IMR-90 (cell line): Measurements from ENCODE around the gene EPB41L2. TPM values are rescaled to one million over a fixed set of nuclear protein-coding genes. Genes with fewer than 3 reads are reported as not detected.

ENCODE experiments used
- ATAC-seq: fragments of 200-7000 bp; cut with Tn5 transposase; 2 replicates; pipeline ENCODE4 v1.9.1; 2020; ENCODE audit warnings: low read depth, mild to moderate bottlenecking, moderate library complexity
- BruUV-seq: library from RNA; stranded (reverse); fragments of 400-500 nt; replicated peaks from 2 replicates; lab custom pipeline; 2021; lab: Mats Ljungman, UMichigan
- CTCF ChIA-PET: fragments of 300-600 bp; formaldehyde crosslinking; extraction: SDS; loops from one replicate; lab custom pipeline; 2021; ENCODE audit warnings: antibody characterized with exemption; lab: Yijun Ruan, JAX
- POLR2A ChIA-PET: fragments of 300-600 bp; sonication (Branson Sonifier 250); formaldehyde crosslinking; loops from one replicate; lab custom pipeline; 2022; ENCODE audit warnings: antibody characterized with exemption; ENCODE audit not compliant: unreplicated experiment; lab: Charles Lee
- DNase-seq: peaks from one replicate; pipeline ENCODE4 v3.0.0; 2013
- H2AFZ ChIP-seq: replicated peaks from 2 replicates; pipeline ENCODE3; 2013; ENCODE audit warnings: low read length, mild to moderate bottlenecking; ENCODE audit not compliant: poor library complexity
- H2AK5ac ChIP-seq: 2 replicates; pipeline ENCODE4 v1.6.1; 2013; ENCODE audit warnings: low read depth, low read length, inconsistent platforms
- H2AK9ac ChIP-seq: replicated peaks from 2 replicates; pipeline ENCODE3; 2013; ENCODE audit warnings: mild to moderate bottlenecking, low read depth, low read length, moderate library complexity; ENCODE audit not compliant: poor library complexity
- H2BK120ac ChIP-seq: 2 replicates; pipeline ENCODE4 v1.6.1; 2013; ENCODE audit warnings: low read depth, low read length, inconsistent platforms
- H2BK15ac ChIP-seq: 3 replicates; pipeline ENCODE4 v1.6.1; 2013; ENCODE audit warnings: low read depth, low read length, inconsistent platforms
- H2BK20ac ChIP-seq: 2 replicates; pipeline ENCODE4 v1.6.1; 2013; ENCODE audit warnings: low read depth, mild to moderate bottlenecking, inconsistent platforms, low read length, moderate library complexity
- H2BK5ac ChIP-seq: 2 replicates; pipeline ENCODE4 v1.6.1; 2013; ENCODE audit warnings: mild to moderate bottlenecking, low read depth, low read length, inconsistent platforms; ENCODE audit not compliant: poor library complexity, severe bottlenecking
- H3K14ac ChIP-seq: replicated peaks from 2 replicates; pipeline ENCODE4 v1.6.1; 2013; ENCODE audit warnings: low read depth, low read length, inconsistent platforms
- H3K18ac ChIP-seq: 2 replicates; pipeline ENCODE4 v1.6.1; 2013; ENCODE audit warnings: low read depth, low read length, control low read depth
- H3K23ac ChIP-seq: 2 replicates; pipeline ENCODE4 v1.6.1; 2013; ENCODE audit warnings: low read depth, low read length, inconsistent platforms
- H3K27ac ChIP-seq: 2 replicates; pipeline ENCODE4 v1.5.1; 2013; ENCODE audit warnings: mild to moderate bottlenecking, control low read depth, low read length; ENCODE audit not compliant: insufficient read depth
- H3K27me3 ChIP-seq: 2 replicates; pipeline ENCODE4 v1.6.1; 2013; ENCODE audit warnings: low read length; ENCODE audit not compliant: control insufficient read depth, insufficient read depth
- H3K36me3 ChIP-seq: 2 replicates; pipeline ENCODE4 v1.6.1; 2013; ENCODE audit warnings: low read length, mixed read lengths; ENCODE audit not compliant: control insufficient read depth, insufficient read depth
- H3K4ac ChIP-seq: 2 replicates; pipeline ENCODE4 v1.6.1; 2013; ENCODE audit warnings: low read depth, low read length, inconsistent platforms
- H3K4me1 ChIP-seq: 2 replicates; pipeline ENCODE4 v1.6.1; 2013; ENCODE audit warnings: low read length, mixed read lengths; ENCODE audit not compliant: control insufficient read depth, insufficient read depth
- H3K4me2 ChIP-seq: 2 replicates; pipeline ENCODE4 v1.6.1; 2013; ENCODE audit warnings: low read depth, mild to moderate bottlenecking, control low read depth, low read length, moderate library complexity
- H3K4me3 ChIP-seq: 2 replicates; pipeline ENCODE4 v1.5.1; 2013; ENCODE audit warnings: low read depth, mild to moderate bottlenecking, control low read depth, low read length, moderate library complexity; ENCODE audit not compliant: insufficient read depth
- H3K56ac ChIP-seq: 2 replicates; pipeline ENCODE4 v1.6.1; 2013; ENCODE audit warnings: low read length, inconsistent platforms; ENCODE audit not compliant: insufficient read depth; ENCODE audit errors: extremely low read depth
- H3K79me1 ChIP-seq, 2 experiments: 2 replicates each; pipeline ENCODE4 v1.6.1; 2013; ENCODE audit warnings: low read length in 2 of 2, inconsistent platforms in 1 of 2, low read depth in 1 of 2
- H3K9ac ChIP-seq: 2 replicates; pipeline ENCODE4 v1.6.1; 2013; ENCODE audit warnings: low read depth, low read length, control low read depth
- H3K9me1 ChIP-seq: 2 replicates; pipeline ENCODE4 v1.6.1; 2013; ENCODE audit warnings: low read length, inconsistent platforms; ENCODE audit not compliant: insufficient read depth
- H3K9me3 ChIP-seq: 2 replicates; pipeline ENCODE4 v1.6.1; 2013; ENCODE audit warnings: low read length; ENCODE audit not compliant: control insufficient read depth, insufficient read depth
- H4K20me1 ChIP-seq: 2 replicates; pipeline ENCODE4 v1.6.1; 2013; ENCODE audit warnings: low read length, inconsistent platforms; ENCODE audit not compliant: insufficient read depth
- H4K5ac ChIP-seq: 2 replicates; pipeline ENCODE4 v1.6.1; 2013; ENCODE audit warnings: mild to moderate bottlenecking, low read depth, low read length, control low read depth
- H4K8ac ChIP-seq, 2 experiments: 2 replicates each; pipeline ENCODE4 v1.6.1; 2013; ENCODE audit warnings: low read depth in 2 of 2, low read length in 2 of 2, control low read depth in 1 of 2, inconsistent platforms in 1 of 2
- H4K91ac ChIP-seq: 2 replicates; pipeline ENCODE4 v1.6.1; 2013; ENCODE audit warnings: low read depth, low read length, inconsistent platforms; ENCODE audit not compliant: insufficient read depth
- FOS ChIP-seq: fragments of 150-350 bp; IDR thresholded peaks from 2 replicates; pipeline ENCODE4 v1.6.1; 2016; ENCODE audit warnings: low read depth, low read length
- MXI1 ChIP-seq: IDR thresholded peaks from 2 replicates; pipeline ENCODE4 v1.6.1; 2012; ENCODE audit warnings: low read depth, mild to moderate bottlenecking, low read length, moderate library complexity, borderline replicate concordance
- NFE2L2 ChIP-seq: fragments of 150-350 bp; IDR thresholded peaks from 2 replicates; pipeline ENCODE4 v1.6.1; 2016; ENCODE audit warnings: low read depth, mild to moderate bottlenecking, low read length
- POLR2A ChIP-seq: IDR thresholded peaks from 2 replicates; pipeline ENCODE4 v1.6.1; 2012; ENCODE audit warnings: mild to moderate bottlenecking, low read depth, low read length
- RCOR1 ChIP-seq: IDR thresholded peaks from 2 replicates; pipeline ENCODE4 v1.6.1; 2012; ENCODE audit warnings: mild to moderate bottlenecking, low read length, improper control_type of control experiment; ENCODE audit not compliant: insufficient replicate concordance
- RFX5 ChIP-seq: IDR thresholded peaks from 2 replicates; pipeline ENCODE4 v1.8.0; 2012; ENCODE audit warnings: low read depth, mild to moderate bottlenecking, low read length, moderate library complexity
- WGBS, 2 experiments: methylation state at CpG; one replicate each; pipeline versions ENCODE4 v1.1.5 to v1.1.7; 2013; ENCODE audit warnings: missing lambda C conversion rate in 2 of 2; ENCODE audit not compliant: insufficient read length in 1 of 2; ENCODE audit errors: extremely low coverage in 2 of 2; 5-methylcytosine and 5-hydroxymethylcytosine counted together
- dilution Hi-C: fragments of 300-500 bp; cut with HindIII; formaldehyde crosslinking; loops from one replicate; pipeline ENCODE4 v1.14.3; 2018; ENCODE audit warnings: low sequenced_read_pairs; ENCODE audit not compliant: unreplicated experiment
- in situ Hi-C: fragments of 300-500 bp; cut with MboI; formaldehyde crosslinking; loops from 3 replicates; pipeline ENCODE4 v1.14.3; 2019; ENCODE audit warnings: low sequenced_read_pairs, inconsistent platforms, mixed read lengths
- intact Hi-C: fragments of 100-400 bp; cut with micrococcal nuclease; formaldehyde crosslinking; loops from 2 replicates; pipeline ENCODE4 v1.10.0; 2022
- polyA plus RNA-seq, 3 experiments: library from polyadenylated mRNA; depleted of rRNA; stranded (reverse); fragments of >200 nt; gene quantifications; 2 replicates each; pipeline ENCODE4 v1.2.3, GENCODE V29; 2012; ENCODE audit warnings: low replicate concordance in 1 of 3
- total RNA-seq: library from RNA; depleted of rRNA; stranded (reverse); fragments of >200 nt; gene quantifications from 2 replicates; pipeline ENCODE4 v1.2.3, GENCODE V29; 2012

The EPB41L2 gene
- total and polyA plus RNA-seq, 2 of the 4 experiments (the other 2 are of a cell fraction) = 85.7 to 99.8 TPM

DNA sequence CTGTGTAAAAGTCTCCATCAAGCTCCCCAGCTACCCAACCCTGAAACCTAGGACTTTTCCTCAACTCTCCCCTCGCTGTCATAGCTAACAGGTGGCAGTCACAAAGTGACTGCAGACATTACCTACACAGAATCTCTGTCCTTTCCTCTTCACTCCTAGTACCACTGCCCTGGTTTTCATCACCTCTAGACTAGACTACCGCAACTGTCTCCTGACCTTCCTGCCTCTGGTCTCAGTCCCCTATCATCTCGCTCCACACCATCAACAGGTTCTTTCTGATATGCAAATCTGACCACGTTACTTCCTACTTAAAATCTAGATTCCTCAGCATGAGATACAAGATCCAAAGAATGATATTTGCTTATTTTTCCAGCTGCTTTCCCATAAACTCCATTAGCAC lies 142.1 kb downstream of the EPB41L2 start:
- Histone ChIP-seq H3K27ac (no peak overlapping the region), H4K5ac (no peak overlapping the region), H2AK9ac (no peak overlapping the region), H4K91ac (no peak overlapping the region), H2AFZ (no peak overlapping the region), H4K20me1 (no peaks in the 10 kb centered on the region), H3K9ac (no peak overlapping the region), H2BK20ac (no peak overlapping the region), H3K36me3 (peaks cover under 1% of the 10 kb centered on the region; the same call in 1 of the 2 replicates), H2BK120ac (no peak overlapping the region), H2BK15ac (no peak overlapping the region), H4K8ac (no peak overlapping the region), H2BK5ac (no peak overlapping the region), H3K4me1 (peaks cover 2% of the 10 kb centered on the region), H3K79me1 (peaks cover 32 to 57% of the 10 kb centered on the region in 2 experiments), H2AK5ac (no peak overlapping the region), H3K27me3 (no peaks in the 10 kb centered on the region), H3K18ac (no peak overlapping the region), H3K9me1 (0 out of 2 replicates have a peak, but pooled peaks cover 6% of the 10 kb centered on the region), H3K4ac (no peak overlapping the region), H3K4me2 (no peak overlapping the region), H3K23ac (no peak overlapping the region), H3K4me3 (no peak overlapping the region), H3K56ac (no peak overlapping the region), H3K14ac (no peak overlapping the region), H3K9me3 (no peaks in the 10 kb centered on the region)
- ChIA-PET POLR2A (no interaction called here), CTCF (interaction anchor here (0.6 kb wide), 1 partner anchor 188 kb away, joined by 3 read pairs; no protein-coding TSS in a partner anchor)
- no TSS peak for BruUV-seq
- DNase-seq (no peak), ATAC-seq (no peak)
- in situ Hi-C loops (no loop called here), intact Hi-C loops (no loop called here), dilution Hi-C loops (no loop called here)
- WGBS, 2 experiments = 73% methylated on average over 4 of the region's 4 CpGs; no CpG with 5 or more reads in 1 of the 2 experiments
- no peak for TF ChIP-seq MXI1
- no peak for TF ChIP-seq RFX5
- TF ChIP-seq POLR2A = no peak
- no peak for TF ChIP-seq FOS
- TF ChIP-seq RCOR1 = no peak
- TF ChIP-seq NFE2L2 = no peak
